GM12878 (cell line): ENCODE results near the gene ZMYM1. TPM values are rescaled to one million over a fixed set of nuclear protein-coding genes. Genes with fewer than 3 reads are reported as not detected.

Experiments
- ATAC-seq: fragments of 200-7000 bp; cut with Tn5 transposase; 3 replicates; pipeline ENCODE4 v1.9.1; 2020; ENCODE audit warnings: mild to moderate bottlenecking, moderate library complexity
- BruUV-seq: library from RNA; stranded (reverse); fragments of 400-500 nt; replicated peaks from 2 replicates; lab custom pipeline; 2021; lab: Mats Ljungman, UMichigan
- CTCF ChIA-PET: fragments of 300-600 bp; sonication (Branson Sonifier 250); formaldehyde crosslinking; extraction: SDS; loops from one replicate; lab custom pipeline; 2021; ENCODE audit warnings: inconsistent platforms; lab: Yijun Ruan, JAX
- POLR2A ChIA-PET: fragments of 350-600 bp; formaldehyde crosslinking; extraction: SDS; loops from one replicate; lab custom pipeline; 2021; ENCODE audit warnings: inconsistent platforms; lab: Charles Lee
- RAD21 ChIA-PET: fragments of 300-600 bp; sonication (Branson Sonifier 250); formaldehyde crosslinking; loops from one replicate; lab custom pipeline; 2023; ENCODE audit warnings: antibody characterized with exemption; ENCODE audit not compliant: unreplicated experiment; lab: Charles Lee
- SMC1A ChIA-PET: fragments of 300-600 bp; sonication (Branson Sonifier 250); formaldehyde crosslinking; loops from one replicate; lab custom pipeline; 2023; ENCODE audit not compliant: unreplicated experiment, uncharacterized antibody; lab: Charles Lee
- DNase-seq: peaks from one replicate; pipeline ENCODE4 v3.0.0-alpha.2; 2011; ENCODE audit warnings: low read depth, low spot score
- FAIRE-seq: peaks from 3 replicates; lab custom pipeline; 2011; peaks lifted over from hg19 to GRCh38; lab: Jason Lieb, UNC
- H2AFZ ChIP-seq: 2 replicates; pipeline ENCODE4 v1.6.0; 2011; ENCODE audit warnings: low read depth, low read length, control low read depth; ENCODE audit not compliant: control insufficient read depth
- H3K27ac ChIP-seq: 2 replicates; pipeline ENCODE4 v1.5.1; 2011; ENCODE audit warnings: control low read depth; ENCODE audit not compliant: control insufficient read depth, insufficient read depth
- H3K27me3 ChIP-seq, 2 experiments: replicated peaks in 1 of 2; 2 replicates each; pipeline versions ENCODE4 v1.6.0 to v1.6.1; 2011; ENCODE audit warnings: low read length in 1 of 2; ENCODE audit not compliant: control insufficient read depth in 2 of 2, insufficient read depth in 2 of 2
- H3K36me3 ChIP-seq, 2 experiments: 2 replicates each; pipeline ENCODE4 v1.5.1; 2011; ENCODE audit warnings: low read length in 1 of 2; ENCODE audit not compliant: control insufficient read depth in 2 of 2, insufficient read depth in 2 of 2
- H3K4me1 ChIP-seq: 2 replicates; pipeline ENCODE4 v1.6.1; 2011; ENCODE audit warnings: mild to moderate bottlenecking, low read length, moderate library complexity, mixed read lengths; ENCODE audit not compliant: control insufficient read depth, insufficient read depth
- H3K4me2 ChIP-seq: 2 replicates; pipeline ENCODE4 v1.6.0; 2011; ENCODE audit warnings: control low read depth; ENCODE audit not compliant: control insufficient read depth, insufficient read depth
- H3K4me3 ChIP-seq: fragments of 200-600 bp; sonication (generic); 2 replicates; pipeline ENCODE4 v1.5.1; 2016
- H3K79me2 ChIP-seq: 2 replicates; pipeline ENCODE4 v1.6.0; 2011; ENCODE audit warnings: low read length; ENCODE audit not compliant: control insufficient read depth, insufficient read depth
- H3K9ac ChIP-seq: 2 replicates; pipeline ENCODE4 v1.8.0; 2011; ENCODE audit warnings: low read length, control low read depth, mixed read lengths; ENCODE audit not compliant: control insufficient read depth, insufficient read depth
- H3K9me3 ChIP-seq: replicated peaks from 3 replicates; pipeline ENCODE4 v1.5.1; 2011; ENCODE audit warnings: mild to moderate bottlenecking, low read length; ENCODE audit not compliant: control insufficient read depth, insufficient read depth
- H4K20me1 ChIP-seq: 2 replicates; pipeline ENCODE4 v1.6.0; 2011; ENCODE audit not compliant: control insufficient read depth, insufficient read depth
- BCL3 ChIP-seq: IDR thresholded peaks from 2 replicates; pipeline ENCODE4 v1.6.1; 2011; ENCODE audit warnings: borderline replicate concordance, low read depth, mild to moderate bottlenecking, moderate library complexity, low read length; ENCODE audit not compliant: insufficient read depth, poor library complexity, severe bottlenecking
- CEBPZ ChIP-seq: fragments of 150-350 bp; IDR thresholded peaks from 2 replicates; pipeline ENCODE4 v1.6.1; 2016; ENCODE audit warnings: low read depth, low read length
- CTCF ChIP-seq, 3 experiments: IDR thresholded peaks in 2 of 3; conservative IDR thresholded peaks in 1 of 3; 2 replicates each; pipeline ENCODE4 v1.5.1; 2011; ENCODE audit warnings: low read depth in 3 of 3, low read length in 3 of 3, mild to moderate bottlenecking in 3 of 3, control low read depth in 2 of 3, moderate library complexity in 2 of 3, inconsistent platforms in 1 of 3, mixed read lengths in 1 of 3; ENCODE audit not compliant: control insufficient read depth in 2 of 3, insufficient read depth in 1 of 3; ENCODE audit errors: extremely low read depth in 1 of 3
- EP300 ChIP-seq, 2 experiments: fragments of 150-350 bp in 1 of 2; IDR thresholded peaks; 2 replicates each; pipeline ENCODE4 v1.6.1; 2011 to 2012; ENCODE audit warnings: low read depth in 2 of 2, low read length in 2 of 2, borderline replicate concordance in 1 of 2, improper control_type of control experiment in 1 of 2, inconsistent platforms in 1 of 2; ENCODE audit not compliant: control insufficient read depth in 1 of 2
- FOXK2 ChIP-seq: fragments of 450-650 bp; IDR thresholded peaks from 2 replicates; pipeline ENCODE4 v1.6.1; 2017; ENCODE audit warnings: mild to moderate bottlenecking, moderate library complexity
- IRF4 ChIP-seq: IDR thresholded peaks from 2 replicates; pipeline ENCODE4 v1.6.1; 2011; ENCODE audit warnings: low read depth, low read length
- KAT2A ChIP-seq: conservative IDR thresholded peaks from 2 replicates; pipeline ENCODE4 v1.6.1; 2011; ENCODE audit warnings: low read depth, low read length; ENCODE audit not compliant: control insufficient read depth
- NFIC ChIP-seq: IDR thresholded peaks from 2 replicates; pipeline ENCODE4 v1.6.1; 2012; ENCODE audit warnings: low read depth, mild to moderate bottlenecking, inconsistent platforms, low read length, moderate library complexity
- SIN3A ChIP-seq: IDR thresholded peaks from 2 replicates; pipeline ENCODE4 v1.6.1; 2012; ENCODE audit warnings: low read depth, low read length, improper control_type of control experiment
- TAF1 ChIP-seq: IDR thresholded peaks from 2 replicates; pipeline ENCODE4 v1.6.1; 2011; ENCODE audit warnings: mild to moderate bottlenecking, low read depth, low read length, borderline replicate concordance
- TCF12 ChIP-seq: IDR thresholded peaks from 2 replicates; pipeline ENCODE4 v1.6.1; 2011; ENCODE audit warnings: low read depth, mild to moderate bottlenecking, low read length
- ZNF384 ChIP-seq: IDR thresholded peaks from 2 replicates; pipeline ENCODE4 v1.6.1; 2012; ENCODE audit warnings: low read depth, mild to moderate bottlenecking, low read length, improper control_type of control experiment, borderline replicate concordance
- WGBS: methylation state at CpG from one replicate; pipeline ENCODE4 v1.1.6; 2016; ENCODE audit warnings: low lambda C conversion rate; ENCODE audit not compliant: insufficient replicate concordance, insufficient coverage; ENCODE audit errors: missing lambda C conversion rate; 5-methylcytosine and 5-hydroxymethylcytosine counted together
- in situ Hi-C: fragments of 300-500 bp; cut with MboI; formaldehyde crosslinking; loops from 9 replicates; pipeline ENCODE4 v1.14.3; 2018; ENCODE audit warnings: mixed read lengths
- intact Hi-C: fragments of 100-400 bp; cut with micrococcal nuclease; formaldehyde crosslinking; loops from one replicate; pipeline ENCODE4 v1.14.2; 2022; ENCODE audit not compliant: unreplicated experiment
- polyA plus RNA-seq, 11 experiments: library from polyadenylated mRNA; depleted of rRNA in 4 of 11; unstranded in 6 of 11; stranded (reverse) in 5 of 11; fragments of >200 nt; fragmentation: Nextera tagmentation in 4 of 11; fragmentation: Illumina TruSeq in 1 of 11; extraction: Ambion mirVana in 4 of 11; extraction: Trizol in 1 of 11; gene quantifications; 1 replicate in 1 of 11; 2 replicates in 10 of 11; pipeline versions ENCODE4 v1.2.1 to v1.2.3, GENCODE V29; 2011 to 2016; ENCODE audit warnings: inconsistent platforms in 2 of 11, missing spikeins in 2 of 11, low read depth in 1 of 11
- total RNA-seq, 4 experiments: library from RNA; depleted of rRNA in 3 of 4; stranded (reverse); fragments of >200 nt in 3 of 4; fragmentation: Illumina TruSeq in 1 of 4; extraction: Trizol in 1 of 4; gene quantifications; 2 replicates each; pipeline versions ENCODE4 v1.2.1 to v1.2.3, GENCODE V29; 2013 to 2021

Gene ZMYM1
- total and polyA plus RNA-seq, 10 of the 15 experiments (the other 5 are each of a cell fraction or from before 2014, with no cell fraction given): 0.45 to 5.2 (median 1.4) TPM

- intact Hi-C loops: no loop called here
These were observed 57.6 kb downstream of the ZMYM1 start for GRCh38 chr1:35136780-35137179.

More at GRCh38 chr1:35136780-35137179, 57.6 kb downstream of the ZMYM1 start:
- H2AFZ ChIP-seq: no peak overlapping the region
- no peak for TF ChIP-seq CTCF (IDR thresholded peaks at IDR 0.05 in 2 of 3, conservative IDR thresholded peaks at IDR 0.05 in 1 of 3; ENCODE audit: control insufficient read depth in 2 of 3, extremely low read depth in 1 of 3, insufficient read depth in 1 of 3, low read depth in 3 of 3, low read length in 3 of 3)
- no peak for TF ChIP-seq FOXK2
- no peak for TF ChIP-seq SIN3A
- TF ChIP-seq NFIC: no peak
- no peak for TF ChIP-seq BCL3
- no peak for TF ChIP-seq IRF4
- no peak for TF ChIP-seq EP300 (IDR thresholded peaks at IDR 0.05; ENCODE audit: borderline replicate concordance in 1 of 2, control insufficient read depth in 1 of 2, low read depth in 2 of 2, low read length in 2 of 2)
- no peak for TF ChIP-seq CEBPZ
- no peak for TF ChIP-seq ZNF384
- no peak for TF ChIP-seq KAT2A
- TF ChIP-seq TAF1: no peak
- TF ChIP-seq TCF12: no peak
- TF ChIP-seq, all 136 proteins: peak for 0
- ChIA-PET RAD21 (no interaction called here), SMC1A (no interaction called here), POLR2A (no interaction called here), CTCF (no interaction called here)
- WGBS: 71% methylated on average over 3 of the region's 3 CpGs
- no peak for FAIRE-seq
- Histone ChIP-seq H3K27ac (no peak overlapping the region), H3K27me3 (no peaks in the 10 kb centered on the region), H3K36me3 (no peaks in the 10 kb centered on the region), H4K20me1 (no peaks in the 10 kb centered on the region), H3K4me1 (no peaks in the 10 kb centered on the region), H3K79me2 (no peaks in the 10 kb centered on the region), H3K9ac (no peak overlapping the region), H3K4me2 (no peak overlapping the region), H3K9me3 (no peaks in the 10 kb centered on the region), H3K4me3 (no peak overlapping the region)
- no peak for ATAC-seq
- DNase-seq: no peak
- in situ Hi-C loops: no loop called here
- no TSS peak for BruUV-seq
